GM12874 (cell line): ENCODE results near the gene MAP3K8.

ENCODE experiments used
- TF ChIP-seq, protein P1 (sequence below): IDR thresholded peaks from 2 replicates; pipeline ENCODE4 v1.5.1; 2011; ENCODE audit warnings: low read depth, mild to moderate bottlenecking, control low read depth, low read length, moderate library complexity; ENCODE audit not compliant: insufficient read depth

MAP3K8 gene

DNA sequence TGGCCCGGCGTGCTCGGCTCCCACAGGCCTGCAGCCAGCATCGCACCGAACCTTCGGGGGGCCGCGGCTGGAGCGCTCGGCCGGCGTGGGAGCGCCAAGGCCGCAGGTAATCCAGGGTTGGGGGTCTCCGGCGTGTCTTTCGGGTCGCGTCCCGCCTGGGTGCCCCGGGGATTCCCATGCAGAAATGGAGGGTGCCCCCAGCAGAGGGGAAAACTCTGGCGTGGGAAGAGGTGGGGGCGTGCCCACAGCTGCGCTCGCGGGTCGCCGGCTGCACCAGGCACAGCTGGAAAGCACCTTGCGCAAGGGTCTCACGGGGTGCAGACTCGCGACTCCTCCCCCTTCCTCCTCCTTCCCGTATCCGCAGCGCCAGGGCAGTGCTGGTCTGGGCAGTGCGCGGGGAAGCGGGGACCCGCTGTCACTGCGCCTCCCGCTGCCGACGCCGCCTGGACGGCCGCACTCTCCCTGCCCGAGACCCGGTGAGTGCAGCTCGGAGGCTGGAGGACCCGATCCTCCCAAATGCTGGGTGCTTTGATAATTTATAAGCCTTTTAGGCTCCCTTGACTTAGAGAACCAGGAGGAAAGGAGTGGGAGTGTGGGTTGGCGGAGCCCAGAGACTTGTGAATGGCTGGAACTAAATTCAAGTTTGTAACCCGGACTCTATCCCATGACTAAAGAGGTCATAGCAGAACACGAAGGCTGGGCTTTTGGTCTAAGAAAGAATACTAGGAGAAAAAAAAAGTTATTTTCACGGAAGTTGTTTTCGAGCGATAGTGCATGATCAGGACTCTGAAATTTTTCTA, 489 bp downstream of the MAP3K8 start:
- TF ChIP-seq, protein P1, sequence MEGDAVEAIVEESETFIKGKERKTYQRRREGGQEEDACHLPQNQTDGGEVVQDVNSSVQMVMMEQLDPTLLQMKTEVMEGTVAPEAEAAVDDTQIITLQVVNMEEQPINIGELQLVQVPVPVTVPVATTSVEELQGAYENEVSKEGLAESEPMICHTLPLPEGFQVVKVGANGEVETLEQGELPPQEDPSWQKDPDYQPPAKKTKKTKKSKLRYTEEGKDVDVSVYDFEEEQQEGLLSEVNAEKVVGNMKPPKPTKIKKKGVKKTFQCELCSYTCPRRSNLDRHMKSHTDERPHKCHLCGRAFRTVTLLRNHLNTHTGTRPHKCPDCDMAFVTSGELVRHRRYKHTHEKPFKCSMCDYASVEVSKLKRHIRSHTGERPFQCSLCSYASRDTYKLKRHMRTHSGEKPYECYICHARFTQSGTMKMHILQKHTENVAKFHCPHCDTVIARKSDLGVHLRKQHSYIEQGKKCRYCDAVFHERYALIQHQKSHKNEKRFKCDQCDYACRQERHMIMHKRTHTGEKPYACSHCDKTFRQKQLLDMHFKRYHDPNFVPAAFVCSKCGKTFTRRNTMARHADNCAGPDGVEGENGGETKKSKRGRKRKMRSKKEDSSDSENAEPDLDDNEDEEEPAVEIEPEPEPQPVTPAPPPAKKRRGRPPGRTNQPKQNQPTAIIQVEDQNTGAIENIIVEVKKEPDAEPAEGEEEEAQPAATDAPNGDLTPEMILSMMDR: no peak

DNA sequence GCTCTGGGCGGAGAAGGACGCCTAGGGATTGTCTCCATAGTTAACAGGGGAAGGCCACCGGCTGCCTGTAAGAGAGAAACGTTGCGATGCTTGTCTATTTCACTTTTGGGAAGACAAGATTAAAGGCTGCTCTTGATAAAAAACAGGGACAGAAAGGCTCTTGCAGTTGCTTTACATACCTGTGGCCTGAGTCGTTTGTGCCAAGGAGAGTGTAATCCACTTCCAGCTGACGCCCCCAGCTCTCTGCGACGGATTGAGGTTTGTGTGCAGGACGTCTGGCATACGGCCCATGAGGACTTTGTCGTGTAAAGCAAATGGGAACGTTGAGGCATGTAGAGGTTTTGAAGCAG, 1.1 kb downstream of the MAP3K8 start:
- TF ChIP-seq, protein P1: no peak

DNA sequence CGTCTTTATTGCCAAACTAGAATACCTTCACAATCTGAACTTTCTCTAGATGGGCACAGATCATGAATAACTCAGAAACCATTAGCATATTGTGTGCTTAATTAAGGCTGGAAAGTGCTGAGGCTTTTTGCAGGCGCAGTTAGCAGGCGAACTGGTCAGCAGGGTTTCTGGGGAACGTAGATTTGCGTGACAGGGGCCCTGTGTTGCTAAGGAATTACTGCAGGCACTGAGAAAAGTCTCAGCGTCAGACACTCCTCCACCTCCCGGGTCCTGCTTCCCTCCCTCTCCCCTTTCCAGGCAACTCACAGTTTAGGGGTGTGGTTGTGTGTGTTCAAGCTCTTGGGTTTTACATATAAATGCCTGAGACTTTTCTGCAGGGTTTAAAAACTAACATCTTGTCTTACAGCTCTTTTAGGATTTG, 2.2 kb downstream of the MAP3K8 start:
- TF ChIP-seq, protein P1: no peak

DNA sequence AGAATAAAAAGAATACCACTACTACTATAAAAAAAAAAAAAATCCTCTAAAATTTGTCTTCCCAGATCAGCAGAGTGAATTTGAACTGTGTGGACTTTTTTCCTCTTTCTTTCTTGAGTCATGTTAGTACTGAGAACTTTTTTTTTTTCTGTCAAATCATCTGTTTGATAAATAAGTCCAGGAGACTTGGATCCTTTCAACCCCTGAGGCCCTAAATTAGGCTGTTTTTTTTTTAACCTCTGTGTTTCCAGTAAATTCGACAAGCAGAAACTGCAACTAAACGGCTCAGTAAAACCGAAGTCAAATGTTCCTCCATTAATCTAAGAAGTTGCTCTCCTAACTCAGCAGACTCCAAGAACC, 2.7 kb downstream of the MAP3K8 start:
- TF ChIP-seq, protein P1: no peak

DNA sequence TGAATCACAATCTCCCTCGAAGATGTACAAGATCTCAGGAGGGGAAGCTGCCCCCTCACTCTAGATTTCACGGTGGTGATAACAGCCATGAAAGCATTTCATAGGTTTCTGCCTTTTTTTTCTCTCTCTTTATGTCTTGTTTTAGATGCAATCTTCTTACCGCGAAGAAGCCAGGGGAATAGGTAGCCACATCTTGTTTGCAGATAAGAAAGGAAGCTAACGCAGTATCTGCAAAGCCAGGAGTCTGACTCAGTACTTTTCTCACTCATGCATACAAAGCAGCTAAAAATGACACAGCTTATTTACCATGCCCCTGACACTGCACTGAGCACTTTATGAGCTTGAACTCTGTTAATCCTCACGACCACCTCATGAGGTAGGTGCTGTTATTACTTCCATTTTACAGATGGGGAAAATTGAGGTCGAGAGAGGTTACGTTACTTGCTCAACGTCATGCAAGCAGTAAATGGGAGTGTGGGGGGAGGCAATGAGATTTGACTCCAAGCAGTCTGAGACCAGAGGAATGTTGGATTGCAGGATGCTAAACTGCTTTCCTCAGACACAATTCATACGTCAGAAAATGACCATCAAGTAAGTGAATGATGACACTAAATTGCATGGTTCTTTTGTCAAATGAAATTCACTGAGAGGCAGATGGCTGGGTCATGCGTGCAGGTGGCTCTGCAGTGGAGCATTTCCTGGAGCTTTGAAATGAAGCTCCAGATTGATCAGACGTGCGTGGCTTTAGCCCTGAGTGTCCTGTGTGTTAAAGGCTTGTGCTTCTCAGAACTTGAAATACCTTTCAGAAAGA, 3.3 kb downstream of the MAP3K8 start:
- TF ChIP-seq, protein P1: no peak

GRCh38 chr10:30438021-30438850, 4.3 kb downstream of the MAP3K8 start:
- TF ChIP-seq, protein P1: no peak

- TF ChIP-seq, protein P1: no peak
Observed at GRCh38 chr10:30439931-30440330, 5.9 kb downstream of the MAP3K8 start.
